Measurements from ENCODE around the gene SETD1B.
"Not testable (repeated sequence)": the region's sequence is repeated elsewhere in the genome, so short reads cannot be mapped to it uniquely, and the experiment has no call there.

The SETD1B gene

GRCh38 chr12:121858662-121859572 is 55.1 kb downstream of the SETD1B start, which contains the start of gene HPD:
TSS of gene HPD (minus strand) at chr12:121858859. CDS start at chr12:121858823, 36 bp downstream.
- no peak for DNase-seq (ENCODE audit: low read depth)

- DNase-seq (ENCODE audit: low read depth): no peak
Measured at GRCh38 chr12:121860257-121860656, 56.4 kb downstream of the SETD1B start.

DNA sequence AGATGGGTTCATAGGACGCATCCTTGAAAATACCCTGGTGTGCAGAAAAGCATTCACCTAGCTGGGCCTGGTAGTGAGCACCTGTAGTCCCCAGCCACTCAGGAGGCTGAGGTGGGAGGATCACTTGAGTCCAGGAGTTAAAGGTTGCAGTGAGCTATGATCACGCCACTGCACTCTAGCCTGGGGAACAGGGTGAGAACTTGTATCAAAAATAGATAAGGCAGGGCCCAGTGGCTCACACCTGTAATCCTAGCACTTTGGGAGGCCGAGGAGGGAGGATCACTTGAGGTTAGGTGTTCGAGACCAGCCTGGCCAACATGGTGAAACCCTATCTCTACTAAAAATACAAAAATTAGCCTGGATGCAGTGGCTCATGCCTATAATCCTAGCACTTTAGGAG is 56.9 kb downstream of the SETD1B start:
- not testable (repeated sequence) for DNase-seq (ENCODE audit: low read depth)

DNA sequence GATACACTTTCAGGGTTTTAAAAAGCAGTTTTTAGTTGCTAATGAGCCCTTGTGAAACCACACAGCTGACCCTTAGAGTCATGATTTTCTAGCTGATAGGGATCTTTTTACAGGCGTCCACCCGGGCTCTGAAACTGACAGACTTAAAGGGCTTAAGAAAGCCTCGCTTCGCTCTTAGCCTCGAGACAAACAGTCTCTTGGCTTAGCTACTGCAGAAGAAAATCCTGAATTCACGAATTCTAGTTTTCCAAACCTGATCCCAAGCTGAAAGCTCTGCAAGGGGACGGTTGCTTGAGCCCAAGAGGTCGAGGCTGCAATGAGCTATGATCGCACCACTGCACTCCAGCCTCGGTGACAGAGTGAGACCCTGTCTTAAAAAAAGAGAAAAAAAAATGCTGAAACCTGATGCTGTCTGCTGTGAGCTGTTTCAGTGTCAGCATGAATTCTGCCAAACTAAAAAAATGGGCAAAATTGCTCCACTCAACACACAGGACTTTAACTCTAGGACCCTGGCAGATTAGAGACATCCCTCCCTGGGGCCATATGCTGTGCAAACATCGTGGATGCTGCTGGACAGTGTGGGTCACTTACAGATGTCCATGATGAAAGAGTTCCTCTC is 57.9 kb downstream of the SETD1B start:
- no peak for DNase-seq (ENCODE audit: low read depth)

- no peak for DNase-seq (ENCODE audit: low read depth)
Measured at GRCh38 chr12:121866331-121866730, 62.5 kb downstream of the SETD1B start.

DNA sequence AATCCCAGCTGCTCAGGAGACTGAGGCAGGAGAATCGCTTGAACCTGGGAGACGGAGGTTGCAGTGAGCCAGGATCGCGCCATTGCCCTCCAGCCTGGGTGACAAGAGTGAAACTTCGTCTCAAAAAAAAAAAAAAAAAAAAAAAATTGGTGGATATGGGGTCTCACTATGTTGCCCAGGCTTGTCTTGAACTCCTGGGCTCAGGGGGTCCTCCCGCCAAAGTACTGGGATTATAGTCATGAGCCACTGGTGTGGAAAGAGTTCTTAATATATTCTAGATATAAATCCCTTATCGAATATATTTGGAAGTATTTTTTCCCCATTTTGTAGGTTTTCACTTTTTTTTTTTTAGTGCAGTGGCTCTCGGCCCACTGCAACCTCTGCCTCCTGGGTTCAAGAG is 65.4 kb downstream of the SETD1B start:
- DNase-seq (ENCODE audit: low read depth): not testable (repeated sequence)

DNA sequence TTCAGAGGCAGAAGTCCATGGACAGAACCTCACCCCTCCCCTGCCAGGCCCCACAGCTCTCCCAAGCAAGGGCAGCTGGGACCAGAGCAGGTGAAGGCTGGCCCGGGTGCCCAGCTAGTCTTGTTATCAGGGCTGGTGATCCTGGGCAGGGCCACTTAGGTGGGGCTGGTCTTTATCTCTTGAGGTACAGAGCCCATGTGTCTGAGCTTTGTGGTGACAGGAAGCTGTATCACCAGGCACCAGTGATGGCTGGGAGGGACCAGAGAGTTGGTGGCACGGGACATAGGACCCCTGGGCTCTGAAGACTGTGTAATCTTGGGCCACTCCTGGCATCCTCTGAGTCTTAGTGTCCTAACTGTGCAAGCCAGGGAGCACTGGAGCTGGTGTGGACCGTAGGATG is 67.7 kb downstream of the SETD1B start:
- DNase-seq (ENCODE audit: low read depth): no peak

DNA sequence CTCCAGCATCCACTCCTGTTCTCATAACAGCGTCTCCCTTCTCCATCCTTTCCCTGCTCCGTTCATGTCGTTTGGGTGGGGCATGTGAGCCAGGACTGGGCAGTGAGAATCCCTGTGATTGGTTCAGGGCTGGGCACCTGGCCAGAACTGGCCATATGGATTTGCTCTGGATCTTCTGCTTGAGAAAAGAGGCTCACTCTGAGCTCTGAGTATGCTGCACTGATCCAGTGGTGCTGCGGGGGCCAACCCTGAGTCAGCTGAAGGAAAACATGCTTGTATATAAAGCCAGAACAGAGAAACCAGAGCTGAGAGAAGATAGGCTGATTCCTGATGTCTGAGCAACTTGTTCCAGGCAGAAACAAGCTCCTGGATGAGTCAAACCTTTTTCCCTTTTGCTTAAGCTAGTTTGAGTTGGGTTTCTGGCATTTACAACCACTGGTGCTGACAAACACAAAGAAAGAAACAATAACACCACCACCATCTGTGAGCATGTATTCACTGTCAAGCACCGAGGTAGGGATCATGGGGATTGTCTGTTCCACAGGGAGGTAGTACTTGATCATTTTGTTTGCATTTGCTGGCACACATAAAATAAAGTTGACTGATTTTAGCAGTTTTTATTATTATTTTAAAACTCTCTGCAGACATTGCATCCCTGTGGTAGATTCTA is 68.9 kb downstream of the SETD1B start:
- DNase-seq (ENCODE audit: low read depth): no peak

DNA sequence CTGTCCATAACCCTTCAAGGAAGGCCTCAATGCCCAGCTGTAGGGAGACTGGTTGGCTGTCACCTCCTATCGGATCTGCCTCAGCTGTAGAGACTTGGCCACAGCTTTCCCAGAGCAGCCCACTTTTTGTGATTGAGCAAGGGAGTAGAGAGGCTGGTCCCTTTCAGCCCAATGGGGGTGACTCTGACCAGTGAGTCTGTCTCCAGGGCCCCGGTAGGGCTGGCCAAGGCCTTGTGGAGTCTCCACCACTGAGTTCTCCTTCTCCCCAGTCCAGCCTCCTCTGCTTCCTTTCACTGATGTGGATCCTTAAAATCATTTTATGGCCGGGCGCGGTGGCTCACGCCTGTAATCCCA is 69.4 kb downstream of the SETD1B start:
- DNase-seq (ENCODE audit: low read depth): no peak

- DNase-seq (ENCODE audit: low read depth): no peak
Measured at GRCh38 chr12:121874071-121874470, 70.3 kb downstream of the SETD1B start.

DNA sequence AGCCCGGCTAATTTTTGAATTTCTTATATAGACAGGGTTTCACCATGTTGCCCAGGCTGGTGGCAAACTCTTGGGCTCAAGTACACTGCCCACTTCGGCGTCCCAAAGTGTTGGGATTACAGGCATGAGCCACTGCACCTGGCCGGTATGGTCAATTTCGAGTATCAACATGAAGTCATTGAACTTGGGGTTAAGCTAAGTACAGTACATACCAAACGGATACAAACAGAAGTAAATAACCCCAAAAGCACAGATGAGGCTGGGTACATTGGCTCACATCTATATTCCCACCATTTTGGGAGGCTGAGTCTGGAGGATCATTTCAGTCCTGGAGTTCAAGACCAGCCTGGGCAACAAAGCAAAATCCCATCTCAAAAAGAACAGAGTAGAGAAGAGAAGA is 71.8 kb downstream of the SETD1B start:
- no peak for DNase-seq (ENCODE audit: low read depth)

- not testable (repeated sequence) for DNase-seq (ENCODE audit: low read depth)
Measured at GRCh38 chr12:121876080-121876447, 72.3 kb downstream of the SETD1B start.
